Thoracic aorta (tissue), 2 donors: ENCODE results near the gene MPV17L2. TPM values are rescaled to one million over a fixed set of nuclear protein-coding genes. Genes with fewer than 3 reads are reported as not detected.

ENCODE experiments used
- ATAC-seq: fragments of 150-250 bp; one replicate; pipeline ENCODE4 v1.8.0; 2017; ENCODE audit warnings: low read depth; ENCODE audit not compliant: insufficient number of reproducible peaks, low FRiP score
- DNase-seq: peaks from one replicate; pipeline ENCODE4 v3.0.0-alpha.2; 2020; ENCODE audit warnings: low spot score
- H3K27ac ChIP-seq, 2 donors: fragments of 200-600 bp; sonication (generic); 1 replicate in 1 of 2; 2 replicates in 1 of 2; pipeline ENCODE4 v1.5.1; 2016; ENCODE audit warnings: mild to moderate bottlenecking in 2 of 2, moderate library complexity in 2 of 2
- H3K27me3 ChIP-seq: fragments of 200-600 bp; sonication (generic); replicated peaks from 2 replicates; pipeline ENCODE4 v1.6.0; 2016; ENCODE audit warnings: mild to moderate bottlenecking; ENCODE audit not compliant: insufficient read depth
- H3K36me3 ChIP-seq: fragments of 200-600 bp; sonication (generic); one replicate; pipeline ENCODE4 v1.5.1; 2016
- H3K4me1 ChIP-seq, 2 donors: fragments of 200-600 bp; sonication (generic); 1 replicate in 1 of 2; 2 replicates in 1 of 2; pipeline versions ENCODE4 v1.5.1 to v1.6.0; 2016; ENCODE audit warnings: low read depth in 2 of 2, mild to moderate bottlenecking in 1 of 2; ENCODE audit not compliant: control insufficient read depth in 1 of 2
- H3K4me3 ChIP-seq: fragments of 200-600 bp; sonication (generic); 2 replicates; pipeline ENCODE4 v1.5.1; 2016; ENCODE audit warnings: mild to moderate bottlenecking
- H3K9me3 ChIP-seq: fragments of 200-600 bp; sonication (generic); 2 replicates; pipeline ENCODE4 v1.5.1; 2016
- CTCF ChIP-seq: fragments of 200-600 bp; sonication (generic); IDR thresholded peaks from one replicate; pipeline ENCODE4 v1.5.1; 2019; ENCODE audit warnings: antibody characterized with exemption
- total RNA-seq, 2 donors: library from RNA; depleted of rRNA; stranded (reverse); fragments of >200 nt; gene quantifications; one replicate each; pipeline versions ENCODE4 v1.1.0 to v1.2.3, GENCODE V29; 2016

The MPV17L2 gene
- total RNA-seq, 2 donors from 2014 or later = 10.6 to 16.1 TPM

GRCh38 chr19:18147396-18147795, 45.6 kb upstream of the MPV17L2 start:
- Histone ChIP-seq H3K27me3 (no peaks in the 10 kb centered on the region), H3K4me1 (peaks cover 0 to 7% of the 10 kb centered on the region in 2 donors), H3K9me3 (no peaks in the 10 kb centered on the region), H3K4me3 (no peak overlapping the region), H3K27ac (no peak overlapping the region), H3K36me3 (peaks cover 38% of the 10 kb centered on the region)
- no peak for TF ChIP-seq CTCF
- ATAC-seq (no peak), DNase-seq (no peak)

- peaks cover 23% of the 10 kb centered on the region for H3K36me3 ChIP-seq
Measured at GRCh38 chr19:18149596-18149975, 43.4 kb upstream of the MPV17L2 start.

DNA sequence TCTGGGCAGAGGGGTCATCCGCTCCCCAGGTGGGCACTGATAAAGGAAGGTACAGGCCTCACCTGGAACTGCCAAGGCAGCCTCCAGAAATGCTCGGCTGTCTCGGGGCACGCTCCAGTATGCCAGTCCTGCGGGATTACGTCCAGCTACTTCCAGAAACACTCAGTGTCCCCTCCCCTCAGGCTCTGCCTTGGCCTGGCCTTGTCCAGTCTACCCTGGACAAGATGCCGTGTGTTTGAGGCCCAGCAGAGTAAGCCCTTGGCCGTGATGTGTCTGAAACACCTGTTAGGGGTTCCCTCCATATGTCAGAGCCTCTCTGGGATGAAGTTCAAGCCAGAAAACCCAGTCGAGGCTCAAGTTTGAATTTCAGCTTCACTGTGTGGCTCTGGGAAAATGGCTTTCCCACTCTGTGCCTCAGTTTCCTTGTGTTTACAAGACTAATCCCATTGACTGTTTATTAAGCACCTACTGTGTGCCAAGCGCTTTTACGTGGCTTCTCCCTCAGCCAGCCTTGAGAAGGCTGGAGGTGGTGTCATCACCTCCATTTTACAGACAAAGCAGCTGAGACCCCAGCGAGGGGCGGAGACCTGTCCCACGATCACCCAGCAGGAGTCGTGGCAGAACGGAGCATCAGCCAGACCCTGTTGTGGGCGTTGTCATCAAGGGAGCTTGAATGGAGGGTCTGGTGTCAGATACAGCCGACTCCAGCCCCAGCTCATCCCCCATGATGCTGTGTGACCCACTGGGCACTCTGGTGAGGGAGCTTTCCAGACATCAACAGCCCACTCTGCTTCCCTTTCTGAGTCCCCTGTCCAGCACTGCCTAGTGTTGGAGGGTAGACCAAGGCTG, 42.0 kb upstream of the MPV17L2 start:
- no peaks in the 10 kb centered on the region for H3K27me3 ChIP-seq
- no peak for ATAC-seq
- no peak overlapping the region for H3K4me3 ChIP-seq
- DNase-seq = no peak
- peaks cover 11 to 24% of the 10 kb centered on the region in 2 donors for H3K4me1 ChIP-seq
- peaks cover 10% of the 10 kb centered on the region for H3K36me3 ChIP-seq
- H3K9me3 ChIP-seq = no peaks in the 10 kb centered on the region
- TF ChIP-seq CTCF = no peak
- peak overlapping the region in 1 of 2 donors; percentile 90 for H3K27ac ChIP-seq

More at GRCh38 chr19:18149596-18149975, 43.4 kb upstream of the MPV17L2 start:
- H3K4me1 ChIP-seq = peaks cover 11 to 20% of the 10 kb centered on the region in 2 donors
- no peak overlapping the region for H3K27ac ChIP-seq
- TF ChIP-seq CTCF = no peak
- H3K4me3 ChIP-seq = no peak overlapping the region
- no peak for DNase-seq
- no peak for ATAC-seq
- no peaks in the 10 kb centered on the region for H3K27me3 ChIP-seq
- H3K9me3 ChIP-seq = no peaks in the 10 kb centered on the region

DNA sequence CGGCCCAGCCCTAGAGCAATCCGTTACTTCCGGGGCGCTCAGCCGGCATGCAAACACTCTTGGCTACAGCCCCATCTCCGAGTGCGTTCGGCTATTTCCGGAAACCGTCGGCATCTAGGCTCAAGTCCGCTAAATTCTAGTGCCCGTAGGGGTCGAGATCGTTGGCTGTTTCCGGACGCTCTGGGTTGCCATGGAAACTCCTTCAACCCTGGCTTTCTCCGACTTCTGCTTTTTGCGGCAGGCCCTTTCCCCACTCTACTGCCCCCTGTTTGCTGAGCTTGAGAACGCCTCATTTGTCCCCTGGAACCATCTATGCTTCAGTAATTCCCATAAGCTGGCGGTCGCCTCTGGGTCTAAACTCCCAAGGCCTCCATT, 40.6 kb upstream of the MPV17L2 start:
- peaks cover 3% of the 10 kb centered on the region for H3K36me3 ChIP-seq
- peak overlapping the region; percentile 90 to 95 for H3K27ac ChIP-seq
- peak; percentile 59 for ATAC-seq
- peak; percentile 92 for DNase-seq
- H3K4me1 ChIP-seq = peaks cover 20 to 39% of the 10 kb centered on the region in 2 donors
- no peaks in the 10 kb centered on the region for H3K9me3 ChIP-seq
- no peaks in the 10 kb centered on the region for H3K27me3 ChIP-seq
- peak overlapping the region; percentile 83 for H3K4me3 ChIP-seq
- TF ChIP-seq CTCF = peak; percentile 60

DNA sequence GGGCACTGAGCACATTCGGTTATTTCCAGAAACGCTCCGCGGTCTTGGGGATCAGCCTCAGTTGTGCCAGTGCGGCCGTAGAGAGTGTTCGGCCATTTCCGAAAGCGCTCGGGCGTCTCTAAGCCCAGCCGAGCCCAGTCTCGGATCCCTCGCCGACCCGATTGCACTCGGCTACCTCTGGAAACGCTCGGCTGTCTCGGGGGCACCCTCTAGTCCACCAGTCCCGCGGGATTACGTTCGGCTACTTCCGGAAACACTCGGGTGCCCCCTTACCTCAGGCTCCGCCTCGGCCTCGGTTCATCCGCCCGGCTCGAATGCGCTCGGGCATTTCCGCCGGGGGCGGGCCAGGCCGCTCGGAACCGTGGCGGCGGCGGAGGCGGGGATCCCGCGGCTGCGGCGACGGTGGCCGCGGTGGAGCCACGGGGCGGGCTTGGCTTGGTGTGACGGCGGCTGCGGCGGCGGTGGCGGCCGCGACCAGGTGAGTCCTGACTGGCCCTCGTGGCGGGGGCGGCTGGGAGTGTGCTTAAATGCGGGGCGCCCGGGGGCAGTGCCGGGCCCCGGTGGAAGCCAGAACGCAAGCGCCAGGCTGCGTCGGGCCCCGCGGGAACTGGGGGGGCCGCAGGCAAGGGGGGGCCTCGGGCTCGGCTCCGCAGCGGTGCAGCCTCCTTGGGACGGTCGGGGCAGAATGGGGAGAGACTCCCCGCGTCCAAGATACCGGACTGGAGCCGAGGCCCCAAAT, 40.0 kb upstream of the MPV17L2 start, which contains the start of gene PIK3R2:
Gene PIK3R2, plus strand, starts transcription at position 347 of the 739 bp plus-strand sequence. CDS start 2,717 bp downstream, outside the sequence.
- no peak for TF ChIP-seq CTCF
- no peaks in the 10 kb centered on the region for H3K9me3 ChIP-seq
- H3K27me3 ChIP-seq = no peaks in the 10 kb centered on the region
- peak within 1 kb of the TSS; percentile 83 for H3K4me3 ChIP-seq
- peak within 1 kb of the TSS; percentile 90 to 95 for H3K27ac ChIP-seq
- peak; percentile 97 for DNase-seq
- no peaks in the 10 kb centered on the region for H3K36me3 ChIP-seq
- peaks cover 20 to 44% of the 10 kb centered on the region in 2 donors for H3K4me1 ChIP-seq
- peak; percentile 70 for ATAC-seq
